ENCODE results near the gene KCNJ14.
A peak's percentile ranks its signal among the peaks of the same experiment; 100 is the strongest.

Gene KCNJ14

DNA sequence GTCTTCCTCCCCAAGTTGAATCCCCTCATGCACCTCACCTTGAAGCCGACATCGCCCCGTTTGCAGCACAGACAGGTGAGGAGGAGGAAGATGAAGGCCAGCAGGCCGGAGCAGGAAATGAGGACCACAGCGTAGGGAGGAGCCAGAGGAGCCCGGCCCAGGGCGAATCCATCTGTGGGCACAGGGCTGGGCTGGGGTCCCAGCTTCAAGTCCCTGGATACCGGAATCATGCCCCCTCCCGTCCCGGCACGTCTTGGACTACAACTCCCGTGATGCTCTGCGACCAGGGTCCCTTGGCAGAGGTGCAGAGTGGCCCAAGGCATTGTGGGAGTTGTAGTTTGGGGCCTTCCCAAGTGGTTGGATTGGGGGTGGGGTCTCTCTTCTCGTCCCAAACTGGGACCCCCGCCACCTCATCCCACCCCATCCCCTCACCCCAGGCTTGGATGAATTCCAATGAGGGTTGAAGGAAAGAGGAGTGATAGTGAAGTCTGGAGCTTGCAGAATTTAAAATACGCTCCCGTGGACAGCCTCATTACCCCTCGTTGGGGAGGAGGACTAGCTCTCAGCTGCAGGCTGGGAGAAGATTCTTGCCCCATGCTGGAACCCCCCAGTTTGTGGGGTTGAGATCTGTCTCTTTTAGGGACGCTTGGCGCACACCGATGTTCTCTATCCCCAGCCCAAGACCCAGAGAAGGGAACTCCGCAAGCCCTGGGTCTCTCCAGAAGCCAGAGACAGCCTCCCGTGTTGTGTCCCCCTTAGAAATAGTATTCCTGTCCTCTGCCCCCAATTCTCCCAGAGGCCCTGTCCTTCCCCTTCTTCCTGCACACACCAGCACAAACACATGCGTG is 55.3 kb downstream of the KCNJ14 start:
- TF ChIP-seq, protein P1, sequence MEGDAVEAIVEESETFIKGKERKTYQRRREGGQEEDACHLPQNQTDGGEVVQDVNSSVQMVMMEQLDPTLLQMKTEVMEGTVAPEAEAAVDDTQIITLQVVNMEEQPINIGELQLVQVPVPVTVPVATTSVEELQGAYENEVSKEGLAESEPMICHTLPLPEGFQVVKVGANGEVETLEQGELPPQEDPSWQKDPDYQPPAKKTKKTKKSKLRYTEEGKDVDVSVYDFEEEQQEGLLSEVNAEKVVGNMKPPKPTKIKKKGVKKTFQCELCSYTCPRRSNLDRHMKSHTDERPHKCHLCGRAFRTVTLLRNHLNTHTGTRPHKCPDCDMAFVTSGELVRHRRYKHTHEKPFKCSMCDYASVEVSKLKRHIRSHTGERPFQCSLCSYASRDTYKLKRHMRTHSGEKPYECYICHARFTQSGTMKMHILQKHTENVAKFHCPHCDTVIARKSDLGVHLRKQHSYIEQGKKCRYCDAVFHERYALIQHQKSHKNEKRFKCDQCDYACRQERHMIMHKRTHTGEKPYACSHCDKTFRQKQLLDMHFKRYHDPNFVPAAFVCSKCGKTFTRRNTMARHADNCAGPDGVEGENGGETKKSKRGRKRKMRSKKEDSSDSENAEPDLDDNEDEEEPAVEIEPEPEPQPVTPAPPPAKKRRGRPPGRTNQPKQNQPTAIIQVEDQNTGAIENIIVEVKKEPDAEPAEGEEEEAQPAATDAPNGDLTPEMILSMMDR (IDR thresholded peaks at IDR 0.05; ENCODE audit: low read depth, low read length): no peak

DNA sequence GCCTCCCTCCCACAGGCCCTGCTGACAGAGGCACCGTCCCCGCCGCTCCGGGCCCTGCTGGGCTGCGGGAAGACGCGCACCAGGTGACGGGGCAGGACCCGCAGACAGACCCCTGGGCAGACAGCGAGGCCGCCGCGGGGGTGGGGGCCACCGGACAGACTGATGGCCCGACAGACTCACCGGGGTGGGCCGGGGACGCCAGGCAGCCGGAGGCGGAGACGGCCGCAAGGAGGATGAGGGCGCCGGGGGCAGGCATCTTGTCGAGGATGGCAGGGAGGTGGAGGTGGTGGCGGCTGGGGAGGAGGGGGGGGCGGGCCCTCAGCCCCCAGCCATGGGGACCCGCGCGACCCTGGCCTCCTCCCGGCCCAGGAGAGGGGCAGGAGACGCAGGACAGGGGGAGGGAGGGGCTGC is 56.0 kb downstream of the KCNJ14 start:
- TF ChIP-seq, protein P1 (IDR thresholded peaks at IDR 0.05; ENCODE audit: low read depth, low read length): no peak
- no peak overlapping the region for H3K4me3 ChIP-seq (ENCODE audit: low read depth, low read length)

More for the DNA sequence above, 55.3 kb downstream of the KCNJ14 start:
- no peak overlapping the region; the same call in 1 of the 2 replicates for H3K4me3 ChIP-seq (ENCODE audit: low read depth, low read length)

DNA sequence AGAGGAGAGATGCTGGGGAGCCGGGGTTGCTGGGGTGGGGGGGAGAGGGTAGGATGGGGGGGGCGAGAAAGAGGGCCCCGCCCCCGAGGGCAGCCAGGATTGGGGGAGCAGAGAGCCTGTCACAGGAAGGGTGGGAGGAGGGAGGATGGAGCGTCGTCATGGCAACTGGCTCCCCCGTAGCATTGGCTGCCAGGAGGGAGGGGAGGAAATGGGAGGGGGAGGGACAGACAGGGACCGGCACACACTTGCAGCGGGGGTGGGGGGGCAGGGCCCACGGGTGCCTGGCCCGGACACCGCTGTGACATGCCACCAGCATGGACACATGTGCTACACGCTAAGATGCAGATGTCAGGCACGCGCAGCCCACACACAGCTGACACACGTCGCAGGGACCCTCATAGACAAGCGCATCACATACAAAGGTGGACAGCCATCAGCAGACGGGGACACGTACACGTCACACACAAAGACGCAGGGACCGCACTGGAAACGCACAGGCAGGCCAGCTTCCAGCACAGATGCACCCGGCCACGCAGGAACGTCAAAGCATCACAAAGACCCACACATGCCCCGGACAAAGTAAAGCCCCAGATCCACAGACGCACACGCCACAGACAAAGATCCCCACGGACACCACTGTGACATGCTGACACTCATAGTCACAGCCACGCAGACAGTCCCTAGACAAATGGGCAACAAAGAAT is 56.6 kb downstream of the KCNJ14 start, which contains the start of gene LMTK3:
TSS of gene LMTK3 (minus strand) at position 36 of the 704 bp plus-strand sequence. CDS start 259 bp downstream, outside the sequence.
- H3K4me3 ChIP-seq (ENCODE audit: low read depth, low read length): no peak within 1 kb of the TSS; the same call in 1 of the 2 replicates
- TF ChIP-seq, protein P1 (IDR thresholded peaks at IDR 0.05; ENCODE audit: low read depth, low read length): no peak

DNA sequence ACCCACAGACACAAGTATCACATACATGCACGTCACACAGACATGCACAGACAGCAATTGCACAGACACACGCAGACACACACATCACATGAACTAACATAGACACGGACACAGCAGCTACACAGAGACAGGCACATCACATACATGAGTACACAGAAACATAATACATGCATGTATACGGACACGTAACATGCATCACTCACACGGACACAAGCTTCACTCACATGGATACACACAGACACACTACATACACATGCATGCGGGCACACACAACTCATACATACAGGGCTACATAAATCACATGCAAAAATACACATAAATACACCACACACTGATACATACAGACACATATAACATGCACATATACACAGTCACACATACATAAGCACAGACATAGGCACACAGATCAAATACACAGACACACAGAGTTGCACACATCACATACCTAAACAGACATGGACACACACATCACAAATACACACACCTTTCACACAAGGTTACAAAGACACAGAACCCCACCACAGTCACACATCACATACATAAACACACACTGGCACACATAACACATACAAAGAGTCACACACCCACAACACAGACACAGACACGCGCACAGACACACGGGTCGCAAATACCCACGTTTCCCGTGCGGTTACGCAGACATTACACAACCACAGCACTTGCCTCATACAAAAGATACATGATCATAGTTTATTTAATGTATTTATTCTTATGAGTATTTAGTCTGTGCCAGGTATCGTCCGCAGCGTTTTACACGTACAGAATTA is 57.3 kb downstream of the KCNJ14 start:
- H3K4me3 ChIP-seq (ENCODE audit: low read depth, low read length): no peak overlapping the region
- TF ChIP-seq, protein P1 (IDR thresholded peaks at IDR 0.05; ENCODE audit: low read depth, low read length): no peak

DNA sequence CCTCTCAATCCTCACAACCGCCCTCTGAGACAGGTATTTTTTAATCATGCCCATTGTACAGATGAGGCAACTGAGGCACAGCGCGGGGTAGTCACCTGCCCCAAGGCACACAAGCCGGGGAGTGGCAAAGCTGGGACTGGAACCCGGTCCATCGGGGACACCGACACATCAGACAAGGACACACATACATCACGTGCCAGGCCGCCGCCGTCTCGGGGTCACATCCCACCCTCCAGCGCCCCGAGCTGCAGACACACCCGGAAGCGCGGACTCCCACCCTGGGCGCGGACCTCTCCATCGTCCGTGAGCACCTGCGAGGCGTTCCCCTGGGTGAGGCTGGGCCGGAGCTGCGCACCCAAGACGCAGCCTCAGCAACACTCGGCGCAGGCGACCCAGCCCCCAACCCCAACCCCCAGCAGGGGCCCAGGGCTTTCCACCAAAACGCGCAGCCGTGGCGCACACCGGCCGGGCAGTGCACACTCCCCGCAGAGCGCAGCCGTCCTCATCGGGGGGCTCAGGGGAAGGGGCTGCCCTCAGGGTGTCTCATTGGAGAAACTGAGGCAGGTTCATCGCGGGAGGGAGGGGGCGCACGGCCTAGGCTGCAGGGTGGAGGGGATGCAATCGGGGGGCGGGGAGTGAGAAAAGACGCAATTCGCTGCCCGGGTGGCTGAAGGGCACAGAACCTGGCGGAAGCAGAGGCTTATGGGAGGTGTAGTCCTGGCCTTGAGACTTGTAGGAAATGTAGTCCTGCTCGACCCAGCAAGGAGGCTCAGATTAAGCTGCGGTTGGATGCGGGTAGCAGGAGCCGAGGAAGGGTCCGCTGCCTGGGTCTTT is 58.1 kb downstream of the KCNJ14 start:
- TF ChIP-seq, protein P1 (IDR thresholded peaks at IDR 0.05; ENCODE audit: low read depth, low read length): no peak
- H3K4me3 ChIP-seq (ENCODE audit: low read depth, low read length): peak overlapping the region; percentile 54

DNA sequence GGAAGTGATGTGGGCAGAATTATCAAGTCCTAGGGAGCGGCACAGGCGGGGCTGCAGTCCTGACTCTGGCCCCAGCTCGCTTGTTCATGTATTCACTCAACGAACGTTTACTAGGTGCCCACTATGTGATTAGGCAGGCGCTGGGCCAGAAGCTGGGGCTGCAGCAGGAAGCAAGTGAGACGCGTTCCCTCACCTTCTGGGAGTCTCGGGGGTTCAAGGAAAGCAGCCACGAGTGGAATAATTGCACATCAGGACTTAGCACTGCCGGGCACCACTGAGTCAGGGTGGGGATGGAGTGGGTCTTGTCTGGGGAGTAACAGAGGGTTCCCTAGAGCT is 58.7 kb downstream of the KCNJ14 start:
- H3K4me3 ChIP-seq (ENCODE audit: low read depth, low read length): no peak overlapping the region
- TF ChIP-seq, protein P1 (IDR thresholded peaks at IDR 0.05; ENCODE audit: low read depth, low read length): no peak
